HL-60 (cell line): ENCODE results near the gene BABAM2. TPM values are rescaled to one million over a fixed set of nuclear protein-coding genes. Genes with fewer than 3 reads are reported as not detected.

Experiments used
- microRNA-seq: library from miRNA; unstranded; fragments of <30 nt; microRNA quantifications from one replicate; pipeline ENCODE4, GENCODE V29; 2018

The BABAM2 gene

Small RNA genes within 50 kb of the gene (microRNA-seq; reads per million reads assigned to microRNA genes)
- not detected for gene MIR4263
